H1 (cell line): ENCODE results near the gene SRRT. TPM values are rescaled to one million over a fixed set of nuclear protein-coding genes. Genes with fewer than 3 reads are reported as not detected.
A peak's percentile ranks its signal among the peaks of the same experiment; 100 is the strongest.

ENCODE experiments used
- CTCF ChIA-PET: fragments of 300-600 bp; sonication (Branson Sonifier 250); formaldehyde crosslinking; loops from one replicate; lab custom pipeline; 2021; ENCODE audit not compliant: partially characterized antibody; lab: Charles Lee
- POLR2A ChIA-PET: fragments of 300-600 bp; sonication (Branson Sonifier 250); formaldehyde crosslinking; loops from one replicate; lab custom pipeline; 2021; ENCODE audit warnings: inconsistent platforms; ENCODE audit not compliant: partially characterized antibody; lab: Charles Lee
- DNase-seq, 2 experiments: peaks; one replicate each; pipeline versions ENCODE4 v3.0.0 to v3.0.0-alpha.2; 2010 to 2022; ENCODE audit warnings: low spot score in 2 of 2, low read depth in 1 of 2, mixed read lengths in 1 of 2
- FAIRE-seq: peaks from 2 replicates; lab custom pipeline; 2011; peaks lifted over from hg19 to GRCh38; lab: Jason Lieb, UNC
- H2AFZ ChIP-seq: 2 replicates; pipeline ENCODE4 v1.8.1; 2012; ENCODE audit warnings: low read length, inconsistent platforms
- H2AK5ac ChIP-seq: 2 replicates; pipeline ENCODE4 v1.6.1; 2013; ENCODE audit warnings: low read depth, low read length
- H2BK120ac ChIP-seq: replicated peaks from 2 replicates; pipeline ENCODE3; 2013; ENCODE audit warnings: low read depth, low read length, inconsistent platforms
- H2BK12ac ChIP-seq: 2 replicates; pipeline ENCODE4 v1.6.1; 2013; ENCODE audit warnings: low read depth, low read length
- H2BK15ac ChIP-seq: 2 replicates; pipeline ENCODE4 v1.6.1; 2013; ENCODE audit warnings: low read length
- H2BK20ac ChIP-seq: 2 replicates; pipeline ENCODE4 v1.6.1; 2013; ENCODE audit warnings: low read length
- H2BK5ac ChIP-seq: 2 replicates; pipeline ENCODE4 v1.6.1; 2013; ENCODE audit warnings: low read depth, low read length
- H3K14ac ChIP-seq: 2 replicates; pipeline ENCODE4 v1.6.1; 2013; ENCODE audit warnings: inconsistent platforms; ENCODE audit not compliant: insufficient read length
- H3K18ac ChIP-seq: 2 replicates; pipeline ENCODE4 v1.6.1; 2013; ENCODE audit warnings: low read length; ENCODE audit errors: extremely low read depth
- H3K23ac ChIP-seq: 2 replicates; pipeline ENCODE4 v1.6.1; 2013; ENCODE audit warnings: inconsistent platforms; ENCODE audit not compliant: insufficient read length
- H3K23me2 ChIP-seq: 2 replicates; pipeline ENCODE4 v1.6.1; 2013; ENCODE audit warnings: low read depth, low read length
- H3K27ac ChIP-seq: 2 replicates; pipeline ENCODE4 v1.6.1; 2011; ENCODE audit warnings: low read depth, low read length, inconsistent platforms
- H3K27me3 ChIP-seq, 4 experiments: replicated peaks in 1 of 4; 1 replicate in 1 of 4; 2 replicates in 3 of 4; pipeline versions ENCODE4 v1.6.1 to v1.8.1; 2011 to 2013; ENCODE audit warnings: low read length in 3 of 4, mild to moderate bottlenecking in 3 of 4, inconsistent platforms in 2 of 4, mixed read lengths in 2 of 4, moderate library complexity in 1 of 4; ENCODE audit not compliant: control insufficient read depth in 3 of 4, insufficient read depth in 3 of 4; ENCODE audit errors: extremely low read depth in 1 of 4
- H3K36me3 ChIP-seq, 4 experiments: 2 replicates each; pipeline versions ENCODE4 v1.6.1 to v1.8.1; 2011 to 2013; ENCODE audit warnings: mild to moderate bottlenecking in 4 of 4, low read length in 3 of 4, moderate library complexity in 2 of 4, control low read depth in 1 of 4, inconsistent platforms in 1 of 4; ENCODE audit not compliant: insufficient read depth in 4 of 4, control insufficient read depth in 2 of 4
- H3K4ac ChIP-seq: replicated peaks from 2 replicates; pipeline ENCODE3; 2013; ENCODE audit warnings: low read length, low read depth, mixed read lengths, inconsistent platforms; ENCODE audit not compliant: insufficient read length
- H3K4me1 ChIP-seq, 4 experiments: replicated peaks in 1 of 4; 1 replicate in 1 of 4; 2 replicates in 3 of 4; pipeline versions ENCODE4 v1.6.1 to v1.8.1; 2011 to 2013; ENCODE audit warnings: low read length in 3 of 4, inconsistent platforms in 2 of 4, mixed read lengths in 1 of 4; ENCODE audit not compliant: insufficient read depth in 4 of 4, control insufficient read depth in 3 of 4
- H3K4me2 ChIP-seq, 2 experiments: 2 replicates each; pipeline versions ENCODE4 v1.6.1 to v1.8.1; 2011 to 2013; ENCODE audit warnings: low read depth in 2 of 2, low read length in 2 of 2, control low read depth in 1 of 2, inconsistent platforms in 1 of 2, mild to moderate bottlenecking in 1 of 2; ENCODE audit not compliant: insufficient read depth in 1 of 2
- H3K4me3 ChIP-seq, 4 experiments: fragments of 200-600, 300-600 bp in 1 of 4; sonication (generic), shearing (Covaris generic), sonication (Bioruptor Twin) in 1 of 4; 2 replicates each; pipeline versions ENCODE4 v1.5.1 to v1.8.1; 2011 to 2016; ENCODE audit warnings: low read length in 4 of 4, low read depth in 3 of 4, control low read depth in 2 of 4, inconsistent platforms in 2 of 4, mild to moderate bottlenecking in 2 of 4, mixed read lengths in 1 of 4, moderate library complexity in 1 of 4; ENCODE audit not compliant: insufficient read depth in 2 of 4; ENCODE audit errors: extremely low read depth in 1 of 4
- H3K56ac ChIP-seq: replicated peaks from 2 replicates; pipeline ENCODE3; 2013; ENCODE audit warnings: low read depth, mild to moderate bottlenecking, mixed read lengths, low read length, inconsistent platforms; ENCODE audit not compliant: insufficient read length
- H3K79me1 ChIP-seq: 2 replicates; pipeline ENCODE4 v1.6.1; 2013; ENCODE audit warnings: low read depth, low read length, control low read depth
- H3K79me2 ChIP-seq, 2 experiments: 2 replicates each; pipeline versions ENCODE4 v1.6.1 to v1.8.1; 2012 to 2013; ENCODE audit warnings: low read length in 2 of 2, mild to moderate bottlenecking in 2 of 2, inconsistent platforms in 1 of 2; ENCODE audit not compliant: insufficient read depth in 2 of 2, control insufficient read depth in 1 of 2
- H3K9ac ChIP-seq, 4 experiments: replicated peaks in 1 of 4; 1 replicate in 1 of 4; 2 replicates in 3 of 4; pipeline versions ENCODE4 v1.6.1 to v1.8.1; 2011 to 2013; ENCODE audit warnings: low read depth in 3 of 4, low read length in 3 of 4, control low read depth in 2 of 4, mild to moderate bottlenecking in 2 of 4, moderate library complexity in 2 of 4, inconsistent platforms in 1 of 4; ENCODE audit errors: extremely low read depth in 1 of 4
- H3K9me3 ChIP-seq, 2 experiments: 2 replicates each; pipeline versions ENCODE4 v1.6.1 to v1.8.1; 2012 to 2013; ENCODE audit warnings: mild to moderate bottlenecking in 2 of 2, moderate library complexity in 2 of 2, control low read depth in 1 of 2, inconsistent platforms in 1 of 2, low read depth in 1 of 2, low read length in 1 of 2, mixed read lengths in 1 of 2; ENCODE audit not compliant: insufficient read depth in 2 of 2
- H4K20me1 ChIP-seq, 2 experiments: replicated peaks in 1 of 2; 2 replicates each; pipeline versions ENCODE3 to v1.8.1; 2011 to 2013; ENCODE audit warnings: inconsistent platforms in 2 of 2, low read length in 2 of 2, mild to moderate bottlenecking in 1 of 2; ENCODE audit not compliant: insufficient read depth in 2 of 2, control insufficient read depth in 1 of 2
- H4K5ac ChIP-seq: 2 replicates; pipeline ENCODE4 v1.6.1; 2013; ENCODE audit warnings: low read length, low read depth, mixed read lengths, inconsistent platforms; ENCODE audit not compliant: insufficient read length
- H4K8ac ChIP-seq: 2 replicates; pipeline ENCODE4 v1.8.0; 2013; ENCODE audit warnings: mild to moderate bottlenecking, moderate library complexity, low read length, inconsistent platforms; ENCODE audit not compliant: insufficient read depth; ENCODE audit errors: extremely low read depth
- H4K91ac ChIP-seq: replicated peaks from 2 replicates; pipeline ENCODE3; 2013; ENCODE audit warnings: low read length, mixed read lengths, inconsistent platforms; ENCODE audit not compliant: insufficient read length
- CBX5 ChIP-seq: fragments of 300-800, 300-1000 bp; sonication (generic); IDR thresholded peaks from 2 replicates; pipeline ENCODE4 v1.7.1; 2016; ENCODE audit warnings: antibody characterized with exemption, low read length, low read depth
- CHD2 ChIP-seq: IDR thresholded peaks from 2 replicates; pipeline ENCODE4 v1.6.1; 2012; ENCODE audit warnings: low read length, improper control_type of control experiment
- CTBP2 ChIP-seq: IDR thresholded peaks from 2 replicates; pipeline ENCODE4 v1.7.0; 2011; ENCODE audit warnings: borderline replicate concordance, mild to moderate bottlenecking, moderate library complexity, mixed read lengths, low read length; ENCODE audit not compliant: insufficient read depth, insufficient read length
- EP300 ChIP-seq, 2 experiments: IDR thresholded peaks; 1 replicate in 1 of 2; 2 replicates in 1 of 2; pipeline ENCODE4 v1.6.1; 2011 to 2012; ENCODE audit warnings: low read depth in 2 of 2, low read length in 2 of 2, mild to moderate bottlenecking in 2 of 2, borderline replicate concordance in 1 of 2, inconsistent platforms in 1 of 2, moderate library complexity in 1 of 2
- KDM4A ChIP-seq: IDR thresholded peaks from one replicate; pipeline ENCODE4 v1.7.1; 2012; ENCODE audit warnings: low read depth, mild to moderate bottlenecking, moderate library complexity, low read length, inconsistent platforms; ENCODE audit not compliant: severe bottlenecking
- NRF1 ChIP-seq: IDR thresholded peaks from 2 replicates; pipeline ENCODE4 v1.6.1; 2011; ENCODE audit warnings: mild to moderate bottlenecking, low read depth, low read length, improper control_type of control experiment
- SAP30 ChIP-seq: fragments of 300-600 bp; sonication (generic); IDR thresholded peaks from 2 replicates; pipeline ENCODE4 v1.7.1; 2012; ENCODE audit warnings: low read length, moderate library complexity, mild to moderate bottlenecking, inconsistent platforms; ENCODE audit not compliant: insufficient read depth, insufficient replicate concordance
- SIX5 ChIP-seq: IDR thresholded peaks from 2 replicates; pipeline ENCODE4 v1.6.1; 2011; ENCODE audit warnings: mild to moderate bottlenecking, low read depth, low read length
- SP1 ChIP-seq: IDR thresholded peaks from 2 replicates; pipeline ENCODE4 v1.6.1; 2011; ENCODE audit warnings: low read depth, low read length
- TCF12 ChIP-seq: IDR thresholded peaks from 2 replicates; pipeline ENCODE4 v1.6.1; 2011; ENCODE audit warnings: low read depth, mild to moderate bottlenecking, low read length
- ZNF274 ChIP-seq: IDR thresholded peaks from 2 replicates; pipeline ENCODE4 v1.7.0; 2012; ENCODE audit warnings: low read length, borderline replicate concordance; ENCODE audit errors: extremely low read depth
- WGBS, 2 experiments: shearing (Covaris generic) in 1 of 2; methylation state at CpG; one replicate each; pipeline versions ENCODE4 v1.1.6 to v1.1.7; 2013 to 2015; ENCODE audit warnings: low lambda C conversion rate in 2 of 2, mixed read lengths in 2 of 2, inconsistent platforms in 1 of 2, low coverage in 1 of 2, missing lambda C conversion rate in 1 of 2; ENCODE audit not compliant: insufficient replicate concordance in 2 of 2, insufficient coverage in 1 of 2, insufficient read length in 1 of 2; ENCODE audit errors: extremely low coverage in 1 of 2, missing lambda C conversion rate in 1 of 2; 5-methylcytosine and 5-hydroxymethylcytosine counted together
- polyA plus RNA-seq, 7 experiments: library from polyadenylated mRNA; depleted of rRNA in 3 of 7; stranded (reverse) in 5 of 7; unstranded in 2 of 7; fragments of >200 nt in 5 of 7; fragments of 200-250 nt in 2 of 7; gene quantifications; 1 replicate in 5 of 7; 2 replicates in 1 of 7; 4 replicates in 1 of 7; pipeline versions ENCODE4 v1.2.1 to v1.2.3, GENCODE V29; 2011 to 2013; ENCODE audit warnings: missing spikeins in 2 of 7, mixed read lengths in 2 of 7
- total RNA-seq: library from RNA; stranded (reverse); fragmentation: NEBNext Ultra II Directional; extraction: Animal tissue kit (Norgen Biotek cat#: 25700); gene quantifications from 2 replicates; pipeline ENCODE4 v1.2.1, GENCODE V29; 2021

Gene SRRT
- total and polyA plus RNA-seq, 2 of the 8 experiments (the other 6 are each of a cell fraction or from before 2014, with no cell fraction given) = 66.7 to 237 TPM

GRCh38 chr7:100875356-100875751 is 451 bp downstream of the SRRT start:
- peak overlapping the region; percentile 96 for H4K5ac ChIP-seq
- 1% methylated on average over 15 of the region's 39 CpGs; no CpG with 5 or more reads in 1 of the 2 experiments for WGBS, 2 experiments

More at GRCh38 chr7:100875356-100875751, 451 bp downstream of the SRRT start:
- Histone ChIP-seq H3K27ac (peak overlapping the region; percentile 93), H2BK15ac (no peak overlapping the region; the same call in 1 of the 2 replicates), H2BK12ac (no peak overlapping the region), H2BK20ac (no peak overlapping the region), H2BK5ac (peak overlapping the region; percentile 95), H4K91ac (peak overlapping the region; percentile 52), H3K23ac (no peak overlapping the region), H3K79me2 (peaks cover 31 to 52% of the 10 kb centered on the region in 2 experiments), H3K4me2 (peak overlapping the region; percentile 67 to 82), H3K4ac (peak overlapping the region; percentile 89), H4K8ac (peak overlapping the region; percentile 96), H3K4me1 (peaks cover 0 to 9% (median 1%) of the 10 kb centered on the region in 4 experiments; a peak in 3 of 7 replicates), H2BK120ac (no peak overlapping the region), H3K79me1 (peaks cover 8% of the 10 kb centered on the region), H3K9me3 (no peaks in the 10 kb centered on the region), H3K27me3 (no peaks in the 10 kb centered on the region), H3K14ac (no peak overlapping the region), H3K9ac (peak overlapping the region; percentile 77 to 95 (median 86)), H3K4me3 (peak overlapping the region; percentile 81 to 93 (median 91)), H2AFZ (no peak overlapping the region), H3K18ac (peak overlapping the region; percentile 93; the same call in 1 of the 2 replicates), H3K36me3 (peaks cover 22 to 57% (median 33%) of the 10 kb centered on the region in 4 experiments), H3K23me2 (peaks cover 8% of the 10 kb centered on the region), H2AK5ac (no peak overlapping the region), H4K20me1 (peaks cover 12 to 13% of the 10 kb centered on the region in 2 experiments), H3K56ac (peak overlapping the region; percentile 19)
- FAIRE-seq = no peak
- CTCF ChIA-PET = interaction anchor here (0.6 to 2.7 kb wide), 6 partner anchors 10 to 239 kb away, joined by 3 to 8 read pairs (median 3); partner anchors contain the start of gene SLC12A9
- no peak for DNase-seq
- POLR2A ChIA-PET = interaction anchor here (0.7 to 15.1 kb wide), 48 partner anchors 8 to 263 kb away, joined by 3 to 313 read pairs (median 4); partner anchors contain the start of genes EPHB4, MOSPD3, MUC17 and POP7
- TF ChIP-seq TCF12 = no peak
- TF ChIP-seq SP1 = no peak
- no peak for TF ChIP-seq KDM4A
- TF ChIP-seq ZNF274 = no peak
- no peak for TF ChIP-seq CBX5
- TF ChIP-seq SAP30 = peak; percentile 67
- TF ChIP-seq EP300 (IDR thresholded peaks at IDR 0.05; ENCODE audit: borderline replicate concordance in 1 of 2, low read depth in 2 of 2, low read length in 2 of 2) = no peak
- TF ChIP-seq CTBP2 = no peak
- no peak for TF ChIP-seq SIX5
- TF ChIP-seq CHD2 = 0 out of 2 replicates have a peak, but pooled peaks have one; percentile 49
- TF ChIP-seq NRF1 = no peak
